Inferior parietal cortex (tissue), 1 donor: ENCODE measurements around the gene ILKAP.

Experiments
- DNase-seq: peaks from one replicate; pipeline ENCODE4 v3.0.0-alpha.2; 2016; ENCODE audit errors: extremely low spot score

The ILKAP gene

GRCh38 chr2:238166391-238167343 is 36.8 kb downstream of the ILKAP start:
- no peak for DNase-seq

- no peak for DNase-seq
These were observed 38.1 kb downstream of the ILKAP start for GRCh38 chr2:238165288-238165921.

DNA sequence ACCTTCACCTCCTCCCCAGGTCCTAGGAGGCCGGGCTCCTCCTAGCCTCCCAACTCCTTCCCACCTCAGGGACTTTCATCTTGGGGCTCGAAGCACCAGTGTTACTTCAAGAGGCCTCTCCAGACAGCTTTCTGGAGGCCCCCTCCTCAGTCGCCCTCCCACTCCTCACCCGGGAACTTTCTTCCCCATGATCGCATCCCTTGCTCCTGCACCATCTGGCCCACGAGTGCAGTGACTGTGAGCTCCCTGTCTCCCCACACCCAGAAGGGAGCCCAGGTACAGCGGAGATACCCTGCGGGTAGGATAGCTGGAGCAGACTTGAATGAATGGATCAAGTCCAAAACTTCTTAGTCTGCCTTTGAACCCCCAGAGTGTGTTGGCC is 38.6 kb downstream of the ILKAP start:
- DNase-seq, result no peak

DNA sequence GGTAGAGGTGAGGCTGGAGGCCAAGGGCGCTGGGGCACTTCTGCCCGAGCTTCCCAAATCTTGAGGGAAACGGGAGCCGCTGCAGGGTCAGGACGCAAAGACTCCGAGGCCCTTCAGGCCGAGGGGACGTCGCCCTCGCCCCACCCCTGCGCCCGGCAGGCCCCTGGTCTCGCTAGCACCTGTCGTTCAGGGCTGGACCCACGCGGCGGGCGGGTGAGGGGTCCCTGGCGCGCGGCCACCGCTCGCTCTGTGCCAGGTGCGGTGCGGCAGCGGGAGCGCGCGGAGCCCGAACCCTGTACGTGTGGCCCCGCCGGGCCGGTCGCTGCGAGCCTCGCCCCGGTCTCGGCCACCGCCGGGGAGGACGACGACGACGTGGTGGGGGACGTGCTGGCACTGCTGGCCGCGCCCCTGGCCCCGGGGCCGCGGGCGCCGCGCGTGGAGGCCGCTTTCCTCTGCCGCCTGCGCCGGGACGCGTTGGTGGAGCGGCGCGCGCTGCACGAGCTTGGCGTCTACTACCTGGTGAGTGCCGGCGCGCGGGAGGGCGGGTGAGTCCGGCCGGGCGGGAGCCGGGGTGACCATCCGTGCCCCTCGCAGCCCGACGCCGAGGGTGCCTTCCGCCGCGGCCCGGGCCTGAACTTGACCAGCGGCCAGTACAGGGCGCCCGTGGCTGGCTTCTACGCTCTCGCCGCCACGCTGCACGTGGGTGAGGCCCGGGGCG is 39.9 kb downstream of the ILKAP start:
- DNase-seq, result no peak

- no peak for DNase-seq
These were observed 40.6 kb downstream of the ILKAP start for GRCh38 chr2:238162846-238163441.

- DNase-seq, result no peak
These were observed 41.1 kb downstream of the ILKAP start for GRCh38 chr2:238162251-238162845.

DNA sequence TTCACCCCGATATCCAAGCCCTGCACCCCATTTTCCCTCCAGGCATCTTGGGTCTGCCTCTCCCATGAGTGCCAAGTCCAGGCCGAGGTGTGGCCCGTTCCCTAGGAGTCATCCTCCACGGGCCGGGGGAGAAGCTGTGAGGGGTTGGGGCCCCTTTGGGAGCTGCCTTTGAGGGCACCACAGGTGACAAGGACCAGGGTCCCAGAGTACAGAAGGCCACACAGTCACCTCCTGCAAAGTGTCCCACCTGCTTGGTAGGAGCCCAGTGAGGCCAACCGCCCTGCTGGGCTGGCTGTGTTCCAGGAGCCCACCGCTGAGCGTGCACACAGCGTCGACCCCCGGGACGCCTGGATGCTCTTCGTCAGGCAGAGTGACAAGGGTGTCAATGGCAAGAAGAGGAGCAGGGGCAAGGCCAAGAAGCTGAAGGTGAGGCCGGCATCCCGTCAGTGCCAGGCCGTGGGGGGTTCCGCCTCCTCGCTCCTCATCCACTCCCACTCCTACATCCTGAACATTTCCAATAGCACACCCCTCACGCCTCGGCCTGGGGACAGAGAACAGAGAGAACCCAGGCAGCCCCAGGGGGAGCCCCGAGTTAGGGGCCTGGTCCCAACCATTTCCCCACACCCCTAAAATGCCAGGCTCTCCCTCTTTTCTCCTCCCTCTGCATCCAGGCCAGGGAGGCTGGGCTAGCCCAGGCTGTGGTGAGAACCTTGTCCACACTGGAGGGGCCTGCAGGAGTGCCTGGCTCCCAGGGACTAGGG is 42.0 kb downstream of the ILKAP start:
- DNase-seq, result no peak

DNA sequence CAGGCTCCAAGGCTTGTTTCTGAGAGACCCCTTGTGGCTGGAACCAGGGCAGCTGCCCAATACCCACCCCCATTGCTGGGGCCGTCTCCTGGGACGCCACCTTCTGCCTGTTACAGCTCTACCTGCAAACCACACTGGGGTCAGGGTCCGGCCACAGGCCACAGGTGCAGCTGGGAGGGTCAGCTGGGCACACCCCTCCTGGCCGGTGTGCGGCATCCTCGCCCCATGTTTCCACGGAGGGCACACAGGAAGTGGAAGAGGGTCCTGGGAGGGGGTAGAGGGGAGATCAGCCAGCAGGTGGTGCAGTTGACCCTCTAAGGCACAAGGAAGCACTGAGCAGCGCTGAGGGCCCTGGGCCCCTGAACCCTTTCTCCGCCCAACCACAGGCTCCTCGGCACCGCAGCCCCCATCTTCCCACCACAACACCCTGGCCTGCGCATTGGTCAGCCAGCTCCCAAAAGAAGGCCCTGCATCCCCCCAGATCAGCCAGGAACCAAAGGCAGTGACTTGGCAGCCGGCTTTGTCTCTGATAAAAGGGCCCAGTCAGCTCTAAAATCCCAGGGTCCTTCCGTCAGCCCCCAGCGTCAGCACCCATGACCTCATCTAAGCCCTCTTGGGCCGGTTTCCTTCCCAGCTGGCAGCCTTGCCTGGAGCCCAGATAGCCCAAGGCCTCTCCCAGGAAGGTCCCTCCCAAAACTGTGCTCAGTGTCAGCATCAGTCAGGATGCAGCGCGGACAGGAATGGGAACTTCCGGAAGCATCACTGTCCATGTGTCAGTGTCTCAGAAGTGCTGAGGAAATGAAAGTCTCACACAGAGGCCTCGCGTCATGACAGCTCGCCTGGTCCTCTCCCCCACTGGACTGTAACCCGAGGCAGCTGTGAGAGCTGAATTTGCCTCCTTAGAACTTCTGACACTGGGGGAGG is 43.0 kb downstream of the ILKAP start:
- no peak for DNase-seq

DNA sequence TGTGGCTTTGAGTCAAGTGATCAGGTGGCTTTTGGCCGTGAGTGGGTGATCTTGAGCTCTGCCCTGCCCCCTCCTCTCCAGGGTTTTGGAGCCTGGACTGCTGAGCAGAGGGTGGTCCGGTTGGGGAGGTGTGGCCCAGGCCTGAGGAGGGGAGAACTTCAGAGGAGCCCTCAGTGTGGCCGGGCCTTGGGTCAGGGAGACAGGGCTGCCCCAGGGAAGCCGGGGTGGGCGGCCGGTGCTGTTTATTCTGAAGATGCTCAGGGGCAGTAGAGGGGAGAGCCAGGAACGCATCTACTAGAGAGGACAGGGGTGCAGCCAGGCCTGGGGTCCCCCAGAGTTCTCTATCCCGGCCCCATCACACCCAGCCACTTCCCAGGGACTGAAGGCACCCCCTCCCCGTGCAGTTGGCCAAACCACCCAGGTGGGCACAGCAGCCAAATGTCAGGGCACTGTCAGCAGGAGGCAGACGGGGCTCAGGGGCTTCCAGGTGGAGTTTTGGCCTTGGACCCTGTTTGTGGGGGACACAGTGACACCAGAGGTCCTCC is 43.8 kb downstream of the ILKAP start:
- DNase-seq, result no peak

GRCh38 chr2:238159071-238159539 is 44.4 kb downstream of the ILKAP start:
- no peak for DNase-seq

DNA sequence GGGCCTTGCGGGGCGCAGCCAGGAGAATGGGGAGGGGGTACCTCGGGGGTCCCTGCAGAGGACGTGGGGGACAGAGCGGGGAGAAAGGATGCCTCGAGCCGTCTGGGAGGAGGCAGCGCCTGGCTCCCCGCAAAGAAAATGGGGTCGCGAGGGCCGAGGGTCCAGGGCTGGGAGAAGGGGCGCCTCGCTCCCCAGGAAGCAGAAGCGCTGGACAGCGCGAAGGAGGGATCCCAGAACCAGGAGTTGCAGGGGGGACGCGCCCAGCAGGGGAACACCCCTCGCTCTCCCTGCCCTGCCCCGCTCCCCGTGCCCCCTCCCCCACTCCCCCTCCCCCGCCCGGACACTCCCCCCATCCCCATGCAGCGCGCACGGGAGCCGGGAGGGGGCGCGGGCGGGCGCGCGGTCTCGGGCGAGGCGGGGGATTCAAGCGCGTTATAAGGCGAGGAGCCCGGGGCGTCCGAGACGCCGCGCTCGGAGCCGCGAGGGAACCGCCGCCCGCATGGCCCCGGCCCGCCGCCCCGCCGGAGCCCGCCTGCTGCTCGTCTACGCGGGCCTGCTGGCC is 44.9 kb downstream of the ILKAP start, which contains the start of gene ERFE:
TSS of gene ERFE (plus strand) at position 462 of the 562 bp plus-strand sequence. CDS start at position 500, 38 bp downstream.
- DNase-seq, result no peak

GRCh38 chr2:238158018-238158508 is 45.4 kb downstream of the ILKAP start:
- no peak for DNase-seq

GRCh38 chr2:238157506-238158017 is 45.9 kb downstream of the ILKAP start:
- no peak for DNase-seq

- DNase-seq, result no peak
These were observed 47.5 kb downstream of the ILKAP start for GRCh38 chr2:238155761-238156694.

DNA sequence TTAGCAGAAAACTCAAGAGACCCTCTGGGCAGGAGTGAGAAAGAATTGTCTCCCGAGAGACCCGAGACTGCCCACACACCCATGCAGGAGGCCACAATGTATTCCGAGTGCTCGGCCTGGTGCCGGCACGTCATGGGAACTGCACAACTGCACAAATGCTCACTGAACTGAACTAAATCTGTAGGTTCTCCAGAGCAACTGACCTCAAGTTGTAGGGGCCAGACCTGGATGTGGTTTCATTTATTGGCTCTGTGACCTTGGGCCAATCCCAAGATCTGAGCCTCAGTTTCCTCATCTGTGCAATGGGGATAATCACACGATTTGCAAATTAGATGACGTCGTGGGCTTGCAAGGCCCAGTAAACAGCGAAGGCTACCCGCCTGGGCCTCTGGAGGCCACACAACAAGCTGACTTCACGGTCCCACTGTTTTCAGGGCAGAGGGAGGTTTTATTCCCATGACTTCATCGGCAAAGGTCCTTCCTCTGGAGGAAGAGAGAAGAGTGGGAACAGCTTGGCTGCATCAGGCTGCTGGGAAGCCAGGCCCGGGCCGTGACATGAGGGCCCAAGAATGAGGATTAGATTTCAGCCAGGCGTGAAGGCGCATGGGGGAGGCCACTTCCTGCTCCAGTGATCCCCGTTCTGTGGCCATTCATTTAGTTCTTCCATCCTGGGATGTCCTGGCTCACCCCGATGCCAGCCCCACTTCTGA is 48.3 kb downstream of the ILKAP start:
- DNase-seq, result no peak

DNA sequence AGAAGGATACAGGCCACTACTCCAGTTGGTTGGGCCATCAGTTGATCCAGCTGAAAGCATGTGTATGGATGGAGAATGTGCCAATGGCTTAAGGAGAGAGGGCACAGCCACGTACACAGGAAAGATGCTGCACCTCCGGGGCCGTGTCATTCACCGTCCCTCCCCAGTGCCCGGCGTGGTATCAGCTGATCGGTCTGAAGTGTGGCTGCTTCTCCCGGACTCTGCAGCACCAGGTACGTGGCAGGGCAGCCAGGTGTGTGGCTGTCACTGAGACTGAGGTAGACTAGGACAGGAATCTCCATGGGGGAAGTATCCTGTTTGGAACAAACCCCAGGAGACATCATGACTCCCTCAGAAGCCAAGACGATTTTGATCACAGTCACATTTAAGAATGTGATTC is 48.9 kb downstream of the ILKAP start:
- no peak for DNase-seq
